HS-27A (cell line): ENCODE data around the gene TTC6.

Experiments used
- DNase-seq: peaks from one replicate; pipeline ENCODE4 v3.0.0-alpha.2; 2012; ENCODE audit warnings: low read depth, missing footprints

Gene TTC6

DNA sequence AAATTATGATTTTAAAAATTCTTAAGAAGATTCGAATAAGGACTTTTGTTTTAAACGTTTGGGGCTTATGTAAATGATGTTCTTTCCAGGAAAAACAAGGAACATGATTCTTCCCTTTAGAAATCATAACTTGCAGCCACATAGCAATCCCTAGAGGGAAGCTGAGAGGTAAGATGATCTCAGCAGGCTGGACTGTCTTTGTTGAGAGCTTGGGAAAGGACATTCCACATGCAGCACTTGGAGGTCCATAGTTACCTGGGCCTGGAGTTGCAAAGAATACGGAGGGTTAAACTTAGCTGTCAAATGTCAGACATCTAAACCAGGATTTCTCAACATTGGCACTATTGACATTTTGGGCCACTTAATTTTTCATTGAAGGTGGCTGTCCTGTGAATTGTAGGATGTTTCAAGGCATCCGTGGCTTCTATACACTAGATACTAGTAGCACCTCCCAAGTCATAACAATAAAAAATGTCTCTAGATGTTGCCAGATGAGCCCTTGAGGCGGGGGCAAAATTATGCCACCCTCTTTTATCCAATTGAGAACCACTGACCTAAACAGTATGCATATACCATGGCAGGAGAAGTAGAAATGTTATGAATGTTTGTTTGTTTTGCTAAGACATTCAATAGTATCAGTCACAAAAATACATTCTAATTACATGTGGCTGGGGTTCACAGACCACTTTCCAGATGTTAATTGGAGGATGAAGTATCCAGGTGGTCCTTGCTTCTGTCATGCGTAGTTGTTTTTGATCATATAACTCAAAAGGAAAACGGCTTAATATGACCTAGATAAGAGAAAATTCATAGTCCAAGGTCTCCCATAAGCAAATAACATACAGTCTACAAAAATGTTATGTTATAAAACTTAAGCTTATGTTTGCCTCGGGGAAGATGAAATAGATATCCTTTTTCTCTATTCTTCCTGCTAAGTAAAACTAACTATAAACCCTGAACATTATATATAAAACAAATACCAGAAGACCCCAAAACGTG, 30.5 kb downstream of the TTC6 start:
- DNase-seq, result no peak

DNA sequence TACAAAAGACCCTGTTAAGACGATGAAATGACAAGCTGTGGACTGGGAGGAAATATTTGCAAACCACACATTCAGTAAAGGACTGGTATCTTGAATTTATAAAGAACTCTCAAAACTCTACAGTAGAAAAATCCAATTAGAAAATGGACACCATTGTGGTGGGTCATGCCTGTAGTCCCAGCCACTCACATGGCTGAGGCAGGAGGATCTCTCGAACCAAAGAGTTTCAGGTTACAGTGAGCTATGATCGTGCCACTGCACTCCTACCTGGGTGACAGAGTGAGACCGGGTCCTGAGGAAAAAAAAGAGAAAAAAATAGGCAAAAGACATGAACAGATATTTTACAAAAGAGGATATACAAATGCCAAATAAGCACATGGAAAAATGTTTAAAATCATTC, 41.9 kb downstream of the TTC6 start:
- no peak for DNase-seq

DNA sequence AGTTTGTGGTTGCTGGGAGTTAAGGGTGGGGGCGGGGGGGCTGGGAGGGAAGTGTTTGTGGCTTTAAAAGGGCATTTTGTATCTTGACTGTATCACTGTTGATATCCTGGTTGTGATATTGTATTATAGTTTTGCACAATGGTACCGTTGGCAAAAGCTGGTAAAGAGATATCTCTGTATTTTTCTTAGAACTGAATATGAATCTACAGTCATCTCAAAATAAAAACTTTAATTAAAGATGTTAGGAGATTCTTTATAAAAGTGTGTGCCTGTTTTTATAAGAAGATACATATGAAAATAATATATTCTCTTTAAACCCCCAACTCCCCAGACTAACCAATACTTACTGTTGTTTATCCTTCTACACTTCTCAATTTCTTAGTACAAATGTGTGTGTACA, 43.2 kb downstream of the TTC6 start:
- no peak for DNase-seq

DNA sequence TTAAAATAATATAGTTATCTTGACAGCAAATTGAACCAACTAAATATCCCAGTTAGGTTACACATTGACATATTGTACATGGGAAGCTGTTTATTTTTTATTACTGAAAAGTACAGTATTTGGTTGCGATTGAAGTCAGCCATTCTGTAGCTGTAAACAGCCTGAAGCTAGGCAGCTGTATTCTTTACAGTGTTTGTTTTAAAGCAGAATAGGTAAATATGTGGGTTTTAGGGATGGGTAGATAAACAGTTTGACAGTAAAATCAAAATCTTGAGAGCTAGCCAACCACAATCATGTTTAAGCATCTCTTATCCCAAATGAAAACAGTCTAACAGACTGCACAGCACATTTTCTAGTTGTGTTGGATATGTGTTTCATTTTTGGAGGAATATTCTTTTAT, 45.7 kb downstream of the TTC6 start:
- no peak for DNase-seq

- no peak for DNase-seq
Observed at GRCh38 chr14:37642125-37642524, 46.7 kb downstream of the TTC6 start.

- DNase-seq, result no peak
Observed at GRCh38 chr14:37643701-37644100, 48.3 kb downstream of the TTC6 start.
